MM.1S (cell line): Measurements from ENCODE around the gene RAB3D.

Source experiments
- DNase-seq: peaks from one replicate; pipeline ENCODE4 v3.0.0-alpha.2; 2015
- H2AFZ ChIP-seq: fragments of 300-600 bp; sonication (generic); 2 replicates; pipeline ENCODE4 v1.6.0; 2016; ENCODE audit warnings: antibody characterized with exemption, low read length
- H3F3A ChIP-seq: fragments of 300-600 bp; sonication (generic); 2 replicates; pipeline ENCODE4 v1.6.1; 2016; ENCODE audit warnings: mild to moderate bottlenecking, antibody characterized with exemption, low read length, moderate library complexity, mixed read lengths; ENCODE audit not compliant: insufficient read depth
- H3K27ac ChIP-seq: fragments of 300-600 bp; sonication (generic); 2 replicates; pipeline ENCODE4 v1.5.1; 2016; ENCODE audit warnings: mild to moderate bottlenecking, low read length
- H3K27me3 ChIP-seq: fragments of 300-600 bp; sonication (generic); replicated peaks from 2 replicates; pipeline ENCODE4 v1.6.0; 2016; ENCODE audit warnings: low read length; ENCODE audit not compliant: insufficient read depth
- H3K36me3 ChIP-seq: fragments of 300-600 bp; sonication (generic); replicated peaks from 2 replicates; pipeline ENCODE4 v1.6.1; 2016; ENCODE audit warnings: mild to moderate bottlenecking, low read length, mixed read lengths; ENCODE audit not compliant: insufficient read depth
- H3K4me1 ChIP-seq: fragments of 300-600 bp; sonication (generic); 2 replicates; pipeline ENCODE4 v1.6.1; 2016; ENCODE audit warnings: low read length, mixed read lengths
- H3K4me2 ChIP-seq: fragments of 300-600 bp; sonication (generic); 2 replicates; pipeline ENCODE4 v1.6.0; 2016; ENCODE audit warnings: low read depth, low read length
- H3K4me3 ChIP-seq: fragments of 300-600 bp; sonication (generic); 2 replicates; pipeline ENCODE4 v1.5.1; 2016; ENCODE audit warnings: low read length, mixed read lengths
- H3K79me2 ChIP-seq: fragments of 300-600 bp; sonication (generic); 2 replicates; pipeline ENCODE4 v1.6.1; 2016; ENCODE audit warnings: mixed run types, low read length, mixed read lengths
- H3K9ac ChIP-seq: fragments of 300-600 bp; sonication (generic); 2 replicates; pipeline ENCODE4 v1.6.1; 2016; ENCODE audit warnings: low read length, mixed read lengths
- H3K9me2 ChIP-seq: fragments of 300-600 bp; sonication (generic); replicated peaks from 2 replicates; pipeline ENCODE4 v1.6.1; 2016; ENCODE audit warnings: mild to moderate bottlenecking, low read length, mixed read lengths; ENCODE audit not compliant: insufficient read depth
- H3K9me3 ChIP-seq: fragments of 300-600 bp; sonication (generic); replicated peaks from 2 replicates; pipeline ENCODE4 v1.6.1; 2016; ENCODE audit warnings: mild to moderate bottlenecking, low read length, mixed read lengths; ENCODE audit not compliant: insufficient read depth
- H4K20me1 ChIP-seq: fragments of 300-600 bp; sonication (generic); 2 replicates; pipeline ENCODE4 v1.6.1; 2016; ENCODE audit warnings: mild to moderate bottlenecking, low read length, moderate library complexity, mixed read lengths; ENCODE audit not compliant: insufficient read depth
- EZH2 ChIP-seq: fragments of 300-600 bp; sonication (generic); optimal IDR thresholded peaks from 2 replicates; pipeline ENCODE3; 2017; ENCODE audit warnings: low read depth, mild to moderate bottlenecking, antibody characterized with exemption, low read length, mixed read lengths
- EZH2phosphoT487 ChIP-seq: fragments of 300-600 bp; sonication (generic); IDR thresholded peaks from 2 replicates; pipeline ENCODE4 v1.6.1; 2018; ENCODE audit warnings: antibody characterized with exemption, low read length
- TF ChIP-seq, protein P1 (sequence below): fragments of 300-600 bp; sonication (generic); IDR thresholded peaks from 2 replicates; pipeline ENCODE4 v1.5.1; 2016; ENCODE audit warnings: antibody characterized with exemption, low read length, mixed read lengths

RAB3D gene

DNA sequence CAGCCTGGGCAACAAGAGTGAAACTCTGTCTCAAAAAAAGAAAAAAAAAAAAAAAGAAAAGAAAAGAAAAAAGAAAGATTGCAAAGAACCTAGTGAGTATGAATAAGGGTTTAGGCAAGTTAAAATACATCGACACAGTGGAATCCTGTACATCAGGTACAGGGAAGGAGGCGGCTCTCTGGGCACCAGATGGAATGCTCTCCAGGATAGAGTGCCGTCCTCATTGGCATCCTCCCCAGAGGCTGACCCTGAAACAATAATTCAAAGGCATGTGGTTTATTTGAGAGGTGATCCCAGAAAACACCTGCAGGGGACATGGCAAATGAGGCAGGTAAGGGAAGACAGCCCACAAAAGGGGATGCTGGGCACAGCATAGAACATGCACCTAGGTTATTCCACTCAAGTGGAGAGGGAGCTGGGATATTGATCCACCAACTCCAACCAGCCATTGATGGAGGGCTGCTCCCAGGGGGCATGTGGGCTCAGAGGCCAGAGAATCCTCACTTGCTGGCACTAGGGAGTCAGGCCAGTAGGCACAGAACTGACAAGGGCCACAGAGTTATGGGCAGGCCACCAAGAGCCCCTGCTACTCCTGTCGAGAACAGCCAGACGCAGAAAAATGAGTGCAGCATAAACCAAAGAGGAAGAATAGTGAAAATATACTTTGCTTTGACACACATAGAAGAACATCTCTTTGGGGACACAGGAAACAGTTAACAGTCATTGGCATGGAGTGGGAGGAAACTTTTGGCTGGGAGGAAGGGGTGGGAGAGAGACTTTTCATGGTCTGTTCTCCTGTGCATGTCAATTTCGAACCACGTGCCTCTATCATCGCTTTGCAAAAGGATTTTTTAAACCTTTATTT, 39.3 kb downstream of the RAB3D start:
- no peaks in the 10 kb centered on the region for H3F3A ChIP-seq
- no peaks in the 10 kb centered on the region for H3K4me1 ChIP-seq
- H3K4me2 ChIP-seq: no peak overlapping the region
- H3K36me3 ChIP-seq: no peaks in the 10 kb centered on the region
- H3K27me3 ChIP-seq: peaks cover 76% of the 10 kb centered on the region
- H3K9ac ChIP-seq: no peak overlapping the region
- no peaks in the 10 kb centered on the region for H3K79me2 ChIP-seq
- TF ChIP-seq EZH2phosphoT487: no peak
- H4K20me1 ChIP-seq: no peaks in the 10 kb centered on the region
- H3K9me3 ChIP-seq: no peaks in the 10 kb centered on the region
- H3K27ac ChIP-seq: no peak overlapping the region
- no peaks in the 10 kb centered on the region for H3K9me2 ChIP-seq
- DNase-seq: no peak
- no peak overlapping the region for H3K4me3 ChIP-seq
- H2AFZ ChIP-seq: no peak overlapping the region

- H3K4me1 ChIP-seq: peaks cover 4% of the 10 kb centered on the region; the same call in 1 of the 2 replicates
- no peak overlapping the region for H2AFZ ChIP-seq
- no peak for TF ChIP-seq EZH2phosphoT487
- TF ChIP-seq, protein P1, sequence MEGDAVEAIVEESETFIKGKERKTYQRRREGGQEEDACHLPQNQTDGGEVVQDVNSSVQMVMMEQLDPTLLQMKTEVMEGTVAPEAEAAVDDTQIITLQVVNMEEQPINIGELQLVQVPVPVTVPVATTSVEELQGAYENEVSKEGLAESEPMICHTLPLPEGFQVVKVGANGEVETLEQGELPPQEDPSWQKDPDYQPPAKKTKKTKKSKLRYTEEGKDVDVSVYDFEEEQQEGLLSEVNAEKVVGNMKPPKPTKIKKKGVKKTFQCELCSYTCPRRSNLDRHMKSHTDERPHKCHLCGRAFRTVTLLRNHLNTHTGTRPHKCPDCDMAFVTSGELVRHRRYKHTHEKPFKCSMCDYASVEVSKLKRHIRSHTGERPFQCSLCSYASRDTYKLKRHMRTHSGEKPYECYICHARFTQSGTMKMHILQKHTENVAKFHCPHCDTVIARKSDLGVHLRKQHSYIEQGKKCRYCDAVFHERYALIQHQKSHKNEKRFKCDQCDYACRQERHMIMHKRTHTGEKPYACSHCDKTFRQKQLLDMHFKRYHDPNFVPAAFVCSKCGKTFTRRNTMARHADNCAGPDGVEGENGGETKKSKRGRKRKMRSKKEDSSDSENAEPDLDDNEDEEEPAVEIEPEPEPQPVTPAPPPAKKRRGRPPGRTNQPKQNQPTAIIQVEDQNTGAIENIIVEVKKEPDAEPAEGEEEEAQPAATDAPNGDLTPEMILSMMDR: no peak
- no peak for TF ChIP-seq EZH2
- H3K9me2 ChIP-seq: no peaks in the 10 kb centered on the region
- no peaks in the 10 kb centered on the region for H3K36me3 ChIP-seq
- no peaks in the 10 kb centered on the region for H4K20me1 ChIP-seq
- H3K9ac ChIP-seq: no peak overlapping the region
- H3K27ac ChIP-seq: no peak overlapping the region
- no peaks in the 10 kb centered on the region for H3K79me2 ChIP-seq
- H3K9me3 ChIP-seq: no peaks in the 10 kb centered on the region
- no peak overlapping the region for H3K4me2 ChIP-seq
- DNase-seq: no peak
- no peaks in the 10 kb centered on the region for H3F3A ChIP-seq
- no peak overlapping the region for H3K4me3 ChIP-seq
- peaks cover 84% of the 10 kb centered on the region for H3K27me3 ChIP-seq
Observed at GRCh38 chr19:11296264-11296663, 43.2 kb downstream of the RAB3D start.

DNA sequence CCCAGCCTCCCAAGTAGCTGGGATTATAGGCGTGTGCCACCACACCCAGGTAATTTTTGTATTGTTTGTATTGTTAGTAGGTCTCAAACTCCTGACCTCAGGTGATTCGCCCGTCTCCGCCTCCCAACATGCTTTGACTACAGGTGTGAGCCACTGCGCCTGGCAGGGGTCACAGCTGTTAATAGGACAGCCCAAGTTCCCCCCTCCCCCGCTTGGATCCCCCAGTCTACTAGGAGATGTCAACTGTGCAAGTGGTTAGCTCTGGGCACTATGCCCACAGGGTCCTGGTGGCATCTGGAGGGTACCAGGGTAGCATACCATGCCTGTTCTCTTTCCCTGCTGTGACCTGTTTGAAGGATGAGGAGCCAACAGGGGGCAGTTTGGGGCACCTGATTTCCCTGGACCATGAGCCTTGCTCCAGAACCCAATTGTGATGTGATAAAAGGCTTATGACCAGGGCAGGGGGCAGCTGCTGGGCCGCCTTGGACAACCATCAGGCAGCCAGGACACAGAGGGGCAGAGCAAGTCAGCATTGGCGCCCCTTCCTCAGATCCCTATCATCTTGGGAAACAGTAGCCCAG, 43.7 kb downstream of the RAB3D start, which contains the start of gene TSPAN16:
TSPAN16 (plus strand) TSS at position 496 of the 581 bp plus-strand sequence. CDS start 138 bp downstream, outside the sequence.
- DNase-seq: no peak
- H3K36me3 ChIP-seq: no peaks in the 10 kb centered on the region
- peaks cover 4% of the 10 kb centered on the region; the same call in 1 of the 2 replicates for H3K4me1 ChIP-seq
- H2AFZ ChIP-seq: no peak within 1 kb of the TSS
- no peaks in the 10 kb centered on the region for H3F3A ChIP-seq
- H3K9me3 ChIP-seq: no peaks in the 10 kb centered on the region
- no peak within 1 kb of the TSS for H3K4me3 ChIP-seq
- no peaks in the 10 kb centered on the region for H3K9me2 ChIP-seq
- no peak within 1 kb of the TSS for H3K9ac ChIP-seq
- no peak within 1 kb of the TSS for H3K27ac ChIP-seq
- no peak within 1 kb of the TSS for H3K4me2 ChIP-seq
- TF ChIP-seq EZH2phosphoT487 (no peak), EZH2 (no peak)
- TF ChIP-seq, protein P1: no peak
- H3K27me3 ChIP-seq: peaks cover 84% of the 10 kb centered on the region
- no peaks in the 10 kb centered on the region for H4K20me1 ChIP-seq
- no peaks in the 10 kb centered on the region for H3K79me2 ChIP-seq
